Gastrocnemius medialis (tissue), 4 donors: ENCODE data around the gene LFNG. TPM values are rescaled to one million over a fixed set of nuclear protein-coding genes. Genes with fewer than 3 reads are reported as not detected.
A peak's percentile ranks its signal among the peaks of the same experiment; 100 is the strongest.

Experiments used
- ATAC-seq, 2 donors: fragments of 150-250 bp; one replicate each; pipeline ENCODE4 v1.9.1; 2016
- DNase-seq, 2 donors: peaks; one replicate each; pipeline ENCODE4 v3.0.0-alpha.2; 2019
- H3K27ac ChIP-seq, 4 donors: fragments of 200-600 bp; sonication (generic); 1 replicate in 1 of 4; 2 replicates in 3 of 4; pipeline ENCODE4 v1.5.1; 2016 to 2018; ENCODE audit warnings: mild to moderate bottlenecking in 2 of 4, moderate library complexity in 1 of 4
- H3K27me3 ChIP-seq, 3 donors: fragments of 200-600 bp; sonication (generic) in 2 of 3; 1 replicate in 1 of 3; 2 replicates in 2 of 3; pipeline versions ENCODE4 v1.5.1 to v1.6.0; 2016 to 2019; ENCODE audit warnings: mild to moderate bottlenecking in 1 of 3, moderate library complexity in 1 of 3
- H3K36me3 ChIP-seq, 2 donors: fragments of 200-600 bp; sonication (generic) in 1 of 2; one replicate each; pipeline ENCODE4 v1.5.1; 2017 to 2018
- H3K4me1 ChIP-seq, 2 donors: fragments of 200-600 bp; sonication (generic) in 1 of 2; one replicate each; pipeline ENCODE4 v1.5.1; 2016 to 2017; ENCODE audit warnings: mild to moderate bottlenecking in 2 of 2
- H3K4me3 ChIP-seq, 4 donors: fragments of 200-600 bp; sonication (generic) in 3 of 4; 1 replicate in 1 of 4; 2 replicates in 3 of 4; pipeline ENCODE4 v1.5.1; 2016 to 2019; ENCODE audit warnings: mild to moderate bottlenecking in 2 of 4
- H3K9me3 ChIP-seq, 3 donors: fragments of 200-600 bp; sonication (generic) in 2 of 3; 1 replicate in 1 of 3; 2 replicates in 2 of 3; pipeline ENCODE4 v1.5.1; 2016 to 2019
- CTCF ChIP-seq, 5 experiments: fragments of 450-650 bp in 3 of 5; fragments of 200-600 bp in 2 of 5; sonication (generic) in 2 of 5; IDR thresholded peaks in 4 of 5; conservative IDR thresholded peaks in 1 of 5; 1 replicate in 4 of 5; 2 replicates in 1 of 5; pipeline ENCODE4 v1.5.1; 2016 to 2019; ENCODE audit warnings: antibody characterized with exemption in 5 of 5, mild to moderate bottlenecking in 3 of 5, moderate library complexity in 3 of 5
- POLR2A ChIP-seq, 2 donors: fragments of 450-650 bp; IDR thresholded peaks; one replicate each; pipeline ENCODE4 v1.6.1; 2017; ENCODE audit warnings: antibody characterized with exemption in 2 of 2, mild to moderate bottlenecking in 2 of 2, moderate library complexity in 2 of 2
- in situ Hi-C, 4 donors: fragments of 200-750 bp; cut with MboI; loops; one replicate each; pipeline versions ENCODE4 v1.15.0 to v1.8.0; 2017; ENCODE audit warnings: low sequenced_read_pairs in 4 of 4
- intact Hi-C: fragments of 100-400 bp; cut with DNase I; formaldehyde crosslinking; loops from one replicate; pipeline ENCODE4 v1.15.1; 2023; ENCODE audit warnings: low total_unique reads
- total RNA-seq, 4 donors: library from RNA; depleted of rRNA; stranded (reverse); fragments of >200 nt; gene quantifications; one replicate each; pipeline versions ENCODE4 v1.1.0 to v1.2.3, GENCODE V29; 2016

LFNG gene
- total RNA-seq, 4 donors from 2014 or later = 1.0 to 5.9 (median 1.7) TPM

GRCh38 chr7:2517678-2518507 is 1.7 kb upstream of the LFNG start:
- Histone ChIP-seq H3K4me3 (no peak overlapping the region), H3K27ac (no peak overlapping the region)
- no peak for DNase-seq

GRCh38 chr7:2518737-2519118 is 846 bp upstream of the LFNG start:
- ATAC-seq (no peak), DNase-seq (no peak)
- H3K27me3 ChIP-seq = peaks cover 21 to 31% (median 30%) of the 10 kb centered on the region in 3 donors
- intact Hi-C loops = loop anchor here (2.0 kb wide), 2 partner anchors 36 to 116 kb away; partner anchors contain the start of genes BRAT1 and CHST12
- no peaks in the 10 kb centered on the region for H3K36me3 ChIP-seq
- peaks cover 0 to 21% of the 10 kb centered on the region in 2 donors for H3K4me1 ChIP-seq
- peak overlapping the region; percentile 53 to 69 (median 55) for H3K4me3 ChIP-seq
- in situ Hi-C loops = no loop called here
- no peaks in the 10 kb centered on the region for H3K9me3 ChIP-seq
- H3K27ac ChIP-seq = peak overlapping the region in 1 of 4 donors; percentile 18
- TF ChIP-seq CTCF (IDR thresholded peaks at IDR 0.05 in 4 of 5, conservative IDR thresholded peaks at IDR 0.05 in 1 of 5) (no peak), POLR2A (IDR thresholded peaks at IDR 0.05) (no peak)

More at GRCh38 chr7:2517678-2518507, 1.7 kb upstream of the LFNG start:
- H3K9me3 ChIP-seq = no peaks in the 10 kb centered on the region
- no peaks in the 10 kb centered on the region for H3K36me3 ChIP-seq
- peaks cover 0 to 17% of the 10 kb centered on the region in 2 donors for H3K4me1 ChIP-seq
- in situ Hi-C loops = no loop called here
- TF ChIP-seq CTCF (IDR thresholded peaks at IDR 0.05 in 4 of 5, conservative IDR thresholded peaks at IDR 0.05 in 1 of 5) = no peak
- TF ChIP-seq POLR2A (IDR thresholded peaks at IDR 0.05) = no peak
- H3K27me3 ChIP-seq = peaks cover 21 to 26% (median 25%) of the 10 kb centered on the region in 3 donors
- no peak for ATAC-seq
- intact Hi-C loops = loop anchor here (2.0 kb wide), 2 partner anchors 37 to 115 kb away; partner anchors contain the start of genes BRAT1 and CHST12

GRCh38 chr7:2520131-2520760 is 672 bp downstream of the LFNG start:
- peak overlapping the region; percentile 33 to 49 (median 45) for H3K4me3 ChIP-seq
- H3K9me3 ChIP-seq = no peaks in the 10 kb centered on the region
- TF ChIP-seq POLR2A (IDR thresholded peaks at IDR 0.05) (no peak), CTCF (IDR thresholded peaks at IDR 0.05 in 4 of 5, conservative IDR thresholded peaks at IDR 0.05 in 1 of 5) (no peak)
- ATAC-seq (no peak), DNase-seq (no peak)
- intact Hi-C loops = no loop called here
- no peak overlapping the region for H3K27ac ChIP-seq
- H3K36me3 ChIP-seq = no peaks in the 10 kb centered on the region
- in situ Hi-C loops = no loop called here
- peaks cover 26 to 39% (median 33%) of the 10 kb centered on the region in 3 donors for H3K27me3 ChIP-seq
- peaks cover 0 to 28% of the 10 kb centered on the region in 2 donors for H3K4me1 ChIP-seq

- in situ Hi-C loops = no loop called here
- H3K27me3 ChIP-seq = peaks cover 26 to 39% (median 33%) of the 10 kb centered on the region in 3 donors
- peaks cover 0 to 28% of the 10 kb centered on the region in 2 donors for H3K4me1 ChIP-seq
- no peak for TF ChIP-seq CTCF (IDR thresholded peaks at IDR 0.05 in 4 of 5, conservative IDR thresholded peaks at IDR 0.05 in 1 of 5)
- no peak for TF ChIP-seq POLR2A (IDR thresholded peaks at IDR 0.05)
- intact Hi-C loops = no loop called here
- no peak for ATAC-seq
- H3K36me3 ChIP-seq = no peaks in the 10 kb centered on the region
- H3K9me3 ChIP-seq = no peaks in the 10 kb centered on the region
- no peak overlapping the region for H3K27ac ChIP-seq
- peak overlapping the region; percentile 33 to 49 (median 45) for H3K4me3 ChIP-seq
- no peak for DNase-seq
These were observed 1.3 kb downstream of the LFNG start for GRCh38 chr7:2520761-2521290.
